Measurements from ENCODE around the gene TAC4. TPM values are rescaled to one million over a fixed set of nuclear protein-coding genes. Genes with fewer than 3 reads are reported as not detected.

TAC4 gene
- polyA plus RNA-seq, 1 donor (not counting 4 experiments of a cell fraction or from before 2014, with no cell fraction given) = not detected

DNA sequence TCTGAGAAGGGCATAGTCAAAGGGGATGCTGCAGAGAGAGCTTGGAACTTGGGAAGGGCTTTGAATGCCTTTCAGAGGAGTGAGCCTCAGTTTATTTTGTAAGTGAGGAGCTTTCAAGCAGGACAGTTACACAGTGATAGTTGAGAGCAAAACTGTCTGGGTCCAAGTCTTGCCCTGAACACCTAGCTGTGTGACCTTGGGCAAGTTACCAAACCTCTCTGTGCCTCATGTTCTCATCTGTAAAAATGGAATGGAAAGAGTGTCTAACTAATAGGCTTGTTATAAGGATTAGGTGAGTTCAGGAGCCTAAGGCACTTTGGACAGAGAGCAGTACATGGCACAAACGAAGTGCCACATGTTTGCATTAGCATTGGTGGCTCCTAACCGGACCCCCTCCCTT is 27.0 kb upstream of the TAC4 start:
- TF ChIP-seq, protein P1, sequence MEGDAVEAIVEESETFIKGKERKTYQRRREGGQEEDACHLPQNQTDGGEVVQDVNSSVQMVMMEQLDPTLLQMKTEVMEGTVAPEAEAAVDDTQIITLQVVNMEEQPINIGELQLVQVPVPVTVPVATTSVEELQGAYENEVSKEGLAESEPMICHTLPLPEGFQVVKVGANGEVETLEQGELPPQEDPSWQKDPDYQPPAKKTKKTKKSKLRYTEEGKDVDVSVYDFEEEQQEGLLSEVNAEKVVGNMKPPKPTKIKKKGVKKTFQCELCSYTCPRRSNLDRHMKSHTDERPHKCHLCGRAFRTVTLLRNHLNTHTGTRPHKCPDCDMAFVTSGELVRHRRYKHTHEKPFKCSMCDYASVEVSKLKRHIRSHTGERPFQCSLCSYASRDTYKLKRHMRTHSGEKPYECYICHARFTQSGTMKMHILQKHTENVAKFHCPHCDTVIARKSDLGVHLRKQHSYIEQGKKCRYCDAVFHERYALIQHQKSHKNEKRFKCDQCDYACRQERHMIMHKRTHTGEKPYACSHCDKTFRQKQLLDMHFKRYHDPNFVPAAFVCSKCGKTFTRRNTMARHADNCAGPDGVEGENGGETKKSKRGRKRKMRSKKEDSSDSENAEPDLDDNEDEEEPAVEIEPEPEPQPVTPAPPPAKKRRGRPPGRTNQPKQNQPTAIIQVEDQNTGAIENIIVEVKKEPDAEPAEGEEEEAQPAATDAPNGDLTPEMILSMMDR (optimal IDR thresholded peaks at IDR 0.05 in 1 of 3, IDR thresholded peaks at IDR 0.05 in 1 of 3, conservative IDR thresholded peaks at IDR 0.05 in 1 of 3; ENCODE audit: extremely low read depth in 1 of 3, insufficient read depth in 2 of 3, low read length in 3 of 3) = no peak
- no peak for TF ChIP-seq EZH2 (IDR thresholded peaks at IDR 0.05; ENCODE audit: low read length)
- peaks cover 4% of the 10 kb centered on the region for H3K9me1 ChIP-seq (ENCODE audit: control insufficient read depth, extremely low read depth, insufficient read depth, low read length)
- no peaks in the 10 kb centered on the region for H3K79me2 ChIP-seq (ENCODE audit: control insufficient read depth, insufficient read depth, low read length)
- H3K9me3 ChIP-seq (ENCODE audit: control insufficient read depth, low read depth, low read length) = no peaks in the 10 kb centered on the region
- dilution Hi-C loops (cut with MboI; ENCODE audit: extremely low pct_ligation_motif_present, low sequenced_read_pairs) = no loop called here
- DNase-seq (ENCODE audit: low read depth, low spot score) = no peak
- no peak overlapping the region for H3K4me2 ChIP-seq (ENCODE audit: control insufficient read depth, extremely low read depth, insufficient read depth, low read depth, low read length)
- no peak for FAIRE-seq
- no peaks in the 10 kb centered on the region for H4K20me1 ChIP-seq (ENCODE audit: control insufficient read depth, extremely low read depth, insufficient read depth, low read length)
- H3K36me3 ChIP-seq (ENCODE audit: control insufficient read depth in 2 of 2, extremely low read depth in 1 of 2, insufficient read depth in 2 of 2, low read length in 2 of 2) = no peaks in the 10 kb centered on the region
- no peak overlapping the region for H3K4me3 ChIP-seq (ENCODE audit: control insufficient read depth in 2 of 3, extremely low read depth in 1 of 3, insufficient read depth in 2 of 3, low read depth in 1 of 3, low read length in 3 of 3)
- peaks cover 18% of the 10 kb centered on the region for H3K27me3 ChIP-seq (ENCODE audit: control insufficient read depth, extremely low read depth, insufficient read depth, low read length)
- H3K27ac ChIP-seq (ENCODE audit: control insufficient read depth, insufficient read depth, low read length) = no peak overlapping the region
- no peak overlapping the region for H2AFZ ChIP-seq (ENCODE audit: control insufficient read depth, low read length)
- H3K9ac ChIP-seq (ENCODE audit: control insufficient read depth, extremely low read depth, insufficient read depth, low read length) = no peak overlapping the region
- peaks cover 8% of the 10 kb centered on the region for H3K4me1 ChIP-seq (ENCODE audit: control insufficient read depth, extremely low read depth, insufficient read depth, low read length)

DNA sequence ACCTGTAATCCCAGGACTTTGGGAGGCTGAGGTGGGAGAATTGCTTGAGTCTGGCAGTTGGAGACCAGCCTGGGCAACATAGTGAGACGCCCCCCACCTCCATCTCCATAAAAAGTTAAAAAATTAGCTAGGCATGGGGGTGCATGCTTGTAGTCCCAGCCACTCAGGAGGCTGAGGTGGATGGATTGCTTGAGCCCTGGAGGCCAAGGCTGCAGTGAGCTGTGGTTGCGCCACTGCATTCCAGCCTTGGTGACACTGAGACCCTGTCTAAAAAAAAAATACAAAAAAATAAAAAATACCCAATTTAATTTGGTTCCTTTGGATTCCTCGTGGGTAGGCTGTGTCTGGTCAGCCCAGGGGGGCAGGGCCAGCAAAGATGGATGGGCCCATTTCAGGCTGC is 26.1 kb upstream of the TAC4 start:
- Histone ChIP-seq H3K9me3 (ENCODE audit: control insufficient read depth, low read depth, low read length) (no peaks in the 10 kb centered on the region), H3K4me1 (ENCODE audit: control insufficient read depth, extremely low read depth, insufficient read depth, low read length) (peaks cover 8% of the 10 kb centered on the region), H3K36me3 (ENCODE audit: control insufficient read depth in 2 of 2, extremely low read depth in 1 of 2, insufficient read depth in 2 of 2, low read length in 2 of 2) (no peaks in the 10 kb centered on the region), H3K9me1 (ENCODE audit: control insufficient read depth, extremely low read depth, insufficient read depth, low read length) (peaks cover 4% of the 10 kb centered on the region), H3K79me2 (ENCODE audit: control insufficient read depth, insufficient read depth, low read length) (no peaks in the 10 kb centered on the region), H2AFZ (ENCODE audit: control insufficient read depth, low read length) (no peak overlapping the region), H4K20me1 (ENCODE audit: control insufficient read depth, extremely low read depth, insufficient read depth, low read length) (no peaks in the 10 kb centered on the region), H3K4me3 (ENCODE audit: control insufficient read depth in 2 of 3, extremely low read depth in 1 of 3, insufficient read depth in 2 of 3, low read depth in 1 of 3, low read length in 3 of 3) (no peak overlapping the region), H3K27ac (ENCODE audit: control insufficient read depth, insufficient read depth, low read length) (no peak overlapping the region), H3K27me3 (ENCODE audit: control insufficient read depth, extremely low read depth, insufficient read depth, low read length) (peaks cover 22% of the 10 kb centered on the region), H3K9ac (ENCODE audit: control insufficient read depth, extremely low read depth, insufficient read depth, low read length) (no peak overlapping the region), H3K4me2 (ENCODE audit: control insufficient read depth, extremely low read depth, insufficient read depth, low read depth, low read length) (no peak overlapping the region)
- no peak for DNase-seq (ENCODE audit: low read depth, low spot score)
- FAIRE-seq = no peak
- dilution Hi-C loops (cut with MboI; ENCODE audit: extremely low pct_ligation_motif_present, low sequenced_read_pairs) = no loop called here
- TF ChIP-seq EZH2 (IDR thresholded peaks at IDR 0.05; ENCODE audit: low read length) = no peak
- TF ChIP-seq, protein P1 (optimal IDR thresholded peaks at IDR 0.05 in 1 of 3, IDR thresholded peaks at IDR 0.05 in 1 of 3, conservative IDR thresholded peaks at IDR 0.05 in 1 of 3; ENCODE audit: extremely low read depth in 1 of 3, insufficient read depth in 2 of 3, low read length in 3 of 3) = no peak
